Mammary epithelial cell (primary cell): ENCODE results near the gene CFAP20.

ENCODE experiments used
- EZH2 ChIP-seq: IDR thresholded peaks from 2 replicates; pipeline ENCODE4 v1.6.1; 2012; ENCODE audit warnings: low read length, inconsistent platforms, borderline replicate concordance
- TF ChIP-seq, protein P1 (sequence below), 2 donors: IDR thresholded peaks in 1 of 2; conservative IDR thresholded peaks in 1 of 2; 2 replicates each; pipeline ENCODE4 v1.5.1; 2011 to 2012; ENCODE audit warnings: inconsistent platforms in 2 of 2, low read length in 2 of 2, mild to moderate bottlenecking in 2 of 2, control low read depth in 1 of 2, low read depth in 1 of 2; ENCODE audit not compliant: insufficient read depth in 1 of 2; ENCODE audit errors: extremely low read depth in 1 of 2

DNA sequence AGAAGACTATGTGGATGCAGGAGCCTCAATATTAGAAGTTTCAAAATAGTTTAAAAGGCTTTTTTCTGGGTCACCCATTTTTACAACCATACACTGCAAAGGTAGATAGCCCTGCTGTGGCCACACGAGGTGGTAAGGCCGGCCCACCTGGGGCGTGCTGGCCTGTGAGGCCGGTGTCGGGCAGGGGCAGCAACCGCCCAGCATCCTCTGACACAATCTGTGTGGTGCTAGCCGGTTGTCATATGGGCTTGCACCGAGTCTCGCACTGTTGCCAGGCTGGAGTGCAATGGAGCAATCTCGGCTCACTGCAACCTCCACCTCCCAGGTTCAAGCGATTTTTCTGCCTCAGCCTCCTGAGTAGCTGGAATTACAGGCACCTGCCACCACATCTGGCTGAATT is 44.0 kb downstream of the CFAP20 start:
- TF ChIP-seq, protein P1, sequence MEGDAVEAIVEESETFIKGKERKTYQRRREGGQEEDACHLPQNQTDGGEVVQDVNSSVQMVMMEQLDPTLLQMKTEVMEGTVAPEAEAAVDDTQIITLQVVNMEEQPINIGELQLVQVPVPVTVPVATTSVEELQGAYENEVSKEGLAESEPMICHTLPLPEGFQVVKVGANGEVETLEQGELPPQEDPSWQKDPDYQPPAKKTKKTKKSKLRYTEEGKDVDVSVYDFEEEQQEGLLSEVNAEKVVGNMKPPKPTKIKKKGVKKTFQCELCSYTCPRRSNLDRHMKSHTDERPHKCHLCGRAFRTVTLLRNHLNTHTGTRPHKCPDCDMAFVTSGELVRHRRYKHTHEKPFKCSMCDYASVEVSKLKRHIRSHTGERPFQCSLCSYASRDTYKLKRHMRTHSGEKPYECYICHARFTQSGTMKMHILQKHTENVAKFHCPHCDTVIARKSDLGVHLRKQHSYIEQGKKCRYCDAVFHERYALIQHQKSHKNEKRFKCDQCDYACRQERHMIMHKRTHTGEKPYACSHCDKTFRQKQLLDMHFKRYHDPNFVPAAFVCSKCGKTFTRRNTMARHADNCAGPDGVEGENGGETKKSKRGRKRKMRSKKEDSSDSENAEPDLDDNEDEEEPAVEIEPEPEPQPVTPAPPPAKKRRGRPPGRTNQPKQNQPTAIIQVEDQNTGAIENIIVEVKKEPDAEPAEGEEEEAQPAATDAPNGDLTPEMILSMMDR (conservative IDR thresholded peaks at IDR 0.05 in 1 of 2, IDR thresholded peaks at IDR 0.05 in 1 of 2; ENCODE audit: extremely low read depth in 1 of 2, insufficient read depth in 1 of 2, low read depth in 1 of 2, low read length in 2 of 2): no peak
- TF ChIP-seq EZH2: no peak
